CD4-positive, alpha-beta T cell treated with Interferon alpha-2 for 1 hour (primary cell): ENCODE results near the gene TIMM9.
"Not testable (repeated sequence)": the region's sequence is repeated elsewhere in the genome, so short reads cannot be mapped to it uniquely, and the experiment has no call there.

Source experiments
- DNase-seq, 2 donors: peaks; one replicate each; pipeline ENCODE4 v3.0.0-alpha.2; 2020 to 2022

TIMM9 gene, protein sequence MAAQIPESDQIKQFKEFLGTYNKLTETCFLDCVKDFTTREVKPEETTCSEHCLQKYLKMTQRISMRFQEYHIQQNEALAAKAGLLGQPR

GRCh38 chr14:58427281-58428117 lies at the start of gene TIMM9, which contains the start of gene KIAA0586:
Gene TIMM9, minus strand, starts transcription at chr14:58427531. Its CDS starts 15,586 bp downstream, at chr14:58411945.
Gene KIAA0586, plus strand, starts transcription at chr14:58427719. Its CDS starts 546 bp downstream, at chr14:58428265.
- DNase-seq = peak; percentile 98 to 99

- DNase-seq = no peak
Observed at GRCh38 chr14:58476320-58476719, 49.0 kb upstream of the TIMM9 start.

DNA sequence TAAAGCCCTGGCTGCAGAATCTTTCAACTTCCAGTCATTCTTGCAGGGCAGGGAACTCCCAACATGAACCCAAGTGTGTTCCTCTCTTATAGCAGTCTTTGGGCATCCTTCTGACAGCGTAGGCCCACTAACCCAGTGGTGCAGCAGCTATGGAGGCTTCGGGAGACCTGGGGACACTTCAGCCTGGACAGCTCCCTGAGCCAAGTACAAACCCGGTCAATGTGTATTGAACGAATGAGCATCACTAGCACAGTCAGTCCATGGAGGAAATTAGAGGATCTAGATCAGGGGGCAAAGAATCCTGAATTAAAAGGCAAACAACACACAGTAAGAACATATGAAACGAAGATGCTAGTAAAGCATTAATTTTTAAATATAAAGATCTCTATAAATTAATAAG lies 42.0 kb upstream of the TIMM9 start:
- DNase-seq = no peak

GRCh38 chr14:58467575-58467974 lies 40.2 kb upstream of the TIMM9 start:
- DNase-seq = no peak

- no peak for DNase-seq
Observed at GRCh38 chr14:58466459-58466858, 39.1 kb upstream of the TIMM9 start.

GRCh38 chr14:58465421-58465820 lies 38.1 kb upstream of the TIMM9 start:
- no peak for DNase-seq

DNA sequence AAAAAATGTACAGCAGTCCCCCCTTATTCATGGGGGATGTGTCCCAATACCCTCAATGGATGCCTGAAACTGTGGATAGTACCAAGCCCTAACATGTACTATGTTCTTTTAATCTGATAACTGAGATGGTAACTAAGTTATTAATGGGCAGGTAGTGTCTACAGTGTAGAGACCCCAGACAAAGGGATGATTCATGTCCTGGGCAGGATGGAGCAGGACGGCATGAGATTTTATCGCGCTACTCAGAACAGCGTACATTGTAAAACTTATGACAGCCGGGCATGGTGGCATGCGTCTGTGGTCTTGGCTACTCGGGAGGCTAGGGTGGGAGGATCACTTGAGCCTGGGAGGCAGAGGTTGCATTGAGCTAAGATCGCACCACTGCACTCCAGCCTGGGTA lies 37.3 kb upstream of the TIMM9 start:
- DNase-seq = no peak

DNA sequence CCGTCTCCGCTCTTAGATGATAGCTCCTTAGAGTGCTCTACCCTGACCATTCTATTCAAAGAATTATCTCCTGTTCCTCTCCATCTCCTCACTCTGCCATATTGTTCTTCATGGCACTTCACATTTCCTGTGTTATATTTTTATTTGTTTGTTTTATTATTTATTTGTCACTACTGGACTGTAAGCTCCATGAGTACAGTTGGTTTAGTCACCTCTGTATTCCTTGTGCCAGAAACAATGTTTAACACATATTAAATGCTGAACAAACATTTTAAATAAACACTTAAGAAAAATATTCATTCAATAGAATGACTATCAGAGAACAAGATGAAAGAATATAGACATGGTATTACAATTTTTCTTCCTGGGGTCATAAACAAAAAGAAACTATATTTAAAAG lies 35.8 kb upstream of the TIMM9 start:
- no peak for DNase-seq

DNA sequence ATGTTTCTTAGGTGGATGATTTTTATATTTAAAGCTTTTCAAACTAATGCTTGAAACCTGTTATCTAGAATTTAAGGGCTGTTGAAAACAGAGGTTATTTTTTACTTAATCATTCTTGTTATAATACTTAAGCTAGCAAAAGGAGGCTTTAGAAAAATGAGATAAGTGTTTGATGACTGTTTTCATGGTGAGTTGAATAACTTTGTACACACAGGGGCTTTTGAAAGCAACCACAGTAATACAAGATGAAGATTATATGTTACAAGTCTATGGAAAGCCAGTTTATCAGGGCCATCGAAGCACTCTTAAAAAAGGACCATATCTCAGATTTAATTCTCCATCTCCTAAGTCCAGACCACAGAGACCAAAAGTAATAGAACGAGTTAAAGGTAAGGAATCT lies 33.4 kb upstream of the TIMM9 start:
- DNase-seq = no peak

DNA sequence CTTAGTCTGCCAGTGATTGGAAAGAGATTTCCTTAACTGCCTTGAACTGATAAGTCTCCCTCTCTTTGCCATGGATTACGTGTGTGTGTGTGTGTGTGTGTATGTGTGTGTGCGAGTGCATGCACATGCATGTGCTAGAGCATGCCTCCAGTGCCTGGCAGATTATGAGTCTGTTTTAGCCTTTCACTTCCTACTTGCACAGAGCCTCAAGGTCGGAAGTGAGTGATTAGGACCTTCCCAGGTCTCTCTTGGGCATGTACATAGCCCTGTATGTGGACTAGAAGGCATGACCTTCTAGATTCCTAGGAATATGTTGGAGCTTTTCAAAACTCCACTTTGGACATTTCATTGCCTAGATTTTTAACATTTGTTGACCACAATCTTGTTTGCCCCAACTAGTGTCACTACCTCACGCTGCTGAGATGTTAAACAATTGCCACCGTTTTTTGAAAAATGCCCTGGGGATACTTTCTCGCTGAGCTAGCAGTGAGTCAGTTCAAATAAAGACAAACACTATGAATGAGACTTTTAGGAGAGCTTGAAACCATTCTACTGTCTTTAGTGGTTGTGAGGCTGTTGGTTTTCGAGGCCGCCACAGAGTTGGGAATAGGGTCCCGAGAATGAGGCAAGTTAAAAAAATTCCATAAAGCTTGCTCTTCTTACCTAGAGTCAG lies 28.4 kb upstream of the TIMM9 start:
- no peak for DNase-seq

- no peak for DNase-seq
Observed at GRCh38 chr14:58444627-58445026, 17.3 kb upstream of the TIMM9 start.

- DNase-seq = no peak
Observed at GRCh38 chr14:58439476-58439875, 12.1 kb upstream of the TIMM9 start.

DNA sequence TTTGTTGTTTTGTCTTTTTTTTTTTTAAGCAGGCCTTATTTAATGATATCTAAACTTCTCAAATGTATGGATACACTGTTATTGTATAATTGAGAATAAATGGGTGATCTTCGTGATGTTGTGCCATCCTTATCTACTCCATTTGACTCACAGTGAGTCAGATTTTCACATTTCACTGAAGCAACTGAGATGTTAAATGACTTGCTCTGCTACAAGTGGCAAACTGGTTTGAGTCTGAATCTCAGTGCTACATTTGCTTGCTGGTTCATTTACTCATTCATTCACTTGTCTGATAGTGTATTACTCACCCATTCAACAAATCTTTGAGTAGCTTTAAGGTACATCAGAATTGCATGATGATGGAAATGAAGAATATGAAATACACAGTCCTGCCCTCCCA lies 2.8 kb upstream of the TIMM9 start:
- DNase-seq = no peak

DNA sequence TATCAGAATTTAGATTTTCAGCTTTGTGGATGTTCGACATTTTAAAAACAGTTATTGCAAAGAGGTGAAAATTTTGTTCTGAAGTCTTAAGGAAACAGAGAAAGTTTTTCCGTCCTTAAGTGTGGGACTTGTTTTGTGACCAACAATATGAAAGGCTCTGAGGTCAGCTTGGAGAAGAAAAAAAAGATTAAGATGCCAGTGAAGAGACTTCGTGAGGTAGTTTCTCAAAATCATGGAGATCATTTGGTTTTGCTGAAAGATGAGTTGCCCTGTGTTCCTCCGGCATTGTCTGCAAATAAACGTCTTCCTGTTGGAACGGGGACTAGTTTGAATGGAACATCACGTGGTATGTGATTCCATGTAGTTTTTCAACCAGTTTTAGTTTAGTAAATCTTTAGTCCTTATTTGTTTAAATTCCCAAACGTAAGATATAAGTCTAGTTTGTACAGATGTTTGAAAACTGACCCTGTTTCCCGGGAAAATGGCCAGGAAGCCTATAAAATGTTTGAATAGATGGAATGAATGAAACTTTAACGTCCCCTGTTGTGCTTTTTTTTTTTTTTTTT lies 870 bp upstream of the TIMM9 start:
- DNase-seq = peak; percentile 4 to 51

DNA sequence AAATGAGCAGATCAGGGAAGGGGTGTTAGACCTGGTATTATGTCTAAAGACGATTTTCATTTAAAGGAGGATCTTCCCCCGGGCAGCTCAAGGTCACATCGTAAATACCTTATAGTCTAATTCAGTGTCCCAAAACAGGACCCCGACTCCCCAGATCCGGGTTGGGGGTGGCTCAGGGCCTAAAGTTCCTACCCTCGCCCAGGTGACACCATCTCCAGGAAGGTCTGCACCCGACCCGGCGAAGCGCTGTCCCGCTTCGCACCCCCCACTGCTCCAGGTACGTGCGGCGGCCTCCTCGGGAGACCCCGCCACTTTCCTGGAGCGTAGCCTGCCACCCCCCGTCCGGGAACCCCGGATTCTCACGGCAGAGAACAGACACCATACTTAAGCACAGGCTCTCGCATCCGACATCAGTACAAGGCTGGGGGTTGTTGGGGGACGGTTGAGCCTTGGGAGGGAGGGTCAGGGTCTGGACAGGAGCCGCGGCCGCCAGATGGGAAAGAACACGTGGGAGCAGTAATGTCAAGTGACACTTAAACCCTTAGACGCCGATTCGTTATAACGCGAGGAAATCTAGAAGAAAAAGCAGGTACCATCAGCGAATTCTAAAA lies 556 bp downstream of the TIMM9 start:
- DNase-seq = peak in 1 of 2 donors; percentile 51

GRCh38 chr14:58416934-58417333 lies 10.4 kb downstream of the TIMM9 start:
- not testable (repeated sequence) for DNase-seq

GRCh38 chr14:58415636-58416547 lies 11.4 kb downstream of the TIMM9 start:
- no peak for DNase-seq

DNA sequence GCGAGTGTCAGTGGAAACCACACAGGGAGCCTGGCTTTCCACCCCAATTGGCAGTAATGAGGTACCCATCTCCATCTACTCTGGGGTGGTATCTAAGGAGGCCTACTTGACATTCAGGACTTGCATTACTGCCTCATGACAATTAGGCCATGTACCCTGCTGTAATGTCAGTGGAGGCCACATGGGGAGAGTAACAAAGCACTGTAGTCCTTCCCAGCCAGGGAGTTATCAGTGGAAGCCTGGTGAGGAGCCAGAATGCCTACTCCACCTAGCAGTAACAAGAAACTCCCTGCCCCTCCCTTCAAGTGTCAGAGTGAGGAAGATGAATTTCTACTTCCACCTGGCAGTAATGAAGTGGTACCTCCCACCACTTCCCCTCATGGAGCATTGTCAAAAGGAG lies 12.5 kb downstream of the TIMM9 start:
- no peak for DNase-seq

DNA sequence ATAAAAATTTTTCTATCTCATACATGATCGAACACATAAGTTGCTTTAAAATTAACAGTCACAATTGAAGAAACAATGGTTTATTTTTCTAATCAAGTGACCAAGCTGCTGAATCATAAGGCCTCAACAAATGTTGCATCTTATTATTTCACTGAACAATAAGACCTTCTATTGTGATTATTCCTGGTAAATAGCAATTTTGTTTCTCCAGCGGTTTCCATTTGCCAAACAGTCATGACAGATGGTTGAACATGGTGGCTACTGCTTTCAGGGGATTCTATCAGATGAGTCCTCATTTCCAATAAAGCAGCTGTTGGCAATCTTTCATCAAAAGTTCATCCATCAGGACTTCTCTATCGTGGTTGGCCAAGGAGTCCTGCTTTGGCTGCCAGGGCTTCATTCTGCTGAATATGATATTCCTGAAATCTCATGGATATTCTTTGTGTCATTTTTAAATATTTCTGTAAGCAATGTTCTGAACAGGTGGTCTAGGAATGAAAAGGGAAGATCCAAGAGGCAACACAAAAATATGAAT lies 18.6 kb downstream of the TIMM9 start:
- DNase-seq = no peak

- no peak for DNase-seq
Observed at GRCh38 chr14:58401587-58401986, 25.7 kb downstream of the TIMM9 start.

DNA sequence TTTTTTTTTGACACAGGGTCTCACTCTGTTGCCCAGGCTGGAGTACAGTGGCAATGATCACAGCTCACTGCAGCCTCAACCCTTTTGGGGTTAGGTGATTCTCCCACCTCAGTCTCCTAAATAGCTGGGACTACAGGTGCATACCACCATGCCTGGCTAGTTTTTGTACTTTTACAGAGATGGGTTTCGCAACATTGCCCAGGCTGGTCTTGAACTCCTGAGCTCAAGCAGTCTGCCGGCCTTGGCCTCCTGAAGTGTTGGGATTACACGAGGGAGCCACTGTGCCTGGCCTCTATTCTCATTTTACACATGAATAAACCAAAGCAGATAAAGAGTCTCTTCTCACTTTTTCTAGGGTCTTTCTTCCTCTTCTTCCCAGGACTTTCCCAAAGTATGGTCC lies 28.4 kb downstream of the TIMM9 start:
- DNase-seq = no peak

DNA sequence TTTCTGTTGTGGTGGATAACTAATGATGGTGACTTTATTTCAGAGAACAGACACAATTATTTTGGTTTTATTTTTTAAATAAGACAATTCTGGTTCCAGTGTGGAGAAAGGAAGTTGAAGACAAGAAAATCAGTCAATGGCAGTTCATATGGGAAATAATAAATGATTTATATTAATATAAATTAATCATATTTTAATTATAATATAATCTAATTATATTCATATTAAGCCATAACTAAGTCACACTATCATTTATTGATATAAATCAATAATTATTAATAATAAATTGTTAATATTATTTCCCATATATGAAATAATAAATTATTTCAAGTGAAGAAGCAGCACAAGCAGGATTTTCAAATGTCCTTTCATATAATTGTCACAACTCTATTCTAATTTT lies 28.8 kb downstream of the TIMM9 start:
- no peak for DNase-seq
